ENCODE data around the gene ALK.

Gene ALK

GRCh38 chr2:29634916-29635315, 286.5 kb downstream of the ALK start:
- Histone ChIP-seq H2AK5ac (ENCODE audit: low read depth, low read length) (no peak overlapping the region), H2BK15ac (ENCODE audit: low read length) (no peak overlapping the region), H2AFZ (ENCODE audit: low read length) (no peak overlapping the region), H3K14ac (ENCODE audit: low read length) (no peak overlapping the region), H4K91ac (ENCODE audit: low read depth, low read length, poor library complexity) (no peak overlapping the region), H3K9ac (ENCODE audit: low read depth, low read length, poor library complexity) (no peak overlapping the region), H2BK5ac (ENCODE audit: low read length) (no peak overlapping the region), H3K27me3 (ENCODE audit: control insufficient read depth in 3 of 3, insufficient read depth in 3 of 3, low read depth in 1 of 3, low read length in 3 of 3) (no peaks in the 10 kb centered on the region), H3K79me1 (ENCODE audit: low read depth, low read length) (no peaks in the 10 kb centered on the region), H4K8ac (ENCODE audit: low read depth, low read length) (no peak overlapping the region), H2BK120ac (ENCODE audit: low read depth, low read length) (no peak overlapping the region), H3K23ac (ENCODE audit: low read depth, low read length, poor library complexity) (no peak overlapping the region), H3K4me2 (ENCODE audit: insufficient read depth, low read length, poor library complexity, severe bottlenecking) (no peak overlapping the region), H3K9me3 (replicated peaks in 1 of 2; ENCODE audit: control insufficient read depth in 2 of 2, insufficient read depth in 1 of 2, low read depth in 1 of 2, low read length in 2 of 2) (peaks cover 0 to 8% of the 10 kb centered on the region in 2 donors), H3K4me1 (ENCODE audit: control insufficient read depth in 2 of 2, insufficient read depth in 1 of 2, low read depth in 1 of 2, low read length in 2 of 2) (no peaks in the 10 kb centered on the region), H2BK12ac (ENCODE audit: low read length) (no peak overlapping the region), H3K27ac (replicated peaks; ENCODE audit: low read length) (no peak overlapping the region), H3K18ac (ENCODE audit: low read length) (no peak overlapping the region), H3K36me3 (replicated peaks in 1 of 2; ENCODE audit: control insufficient read depth in 2 of 2, insufficient read depth in 2 of 2, low read length in 2 of 2) (no peaks in the 10 kb centered on the region), H3K4ac (ENCODE audit: low read length) (no peak overlapping the region), H3K4me3 (ENCODE audit: low read length in 2 of 2) (no peak overlapping the region)
- DNase-seq (ENCODE audit: low spot score) = no peak
- no CpG with 5 or more reads among the region's 1 CpG for WGBS, 2 donors (ENCODE audit: extremely low coverage in 2 of 2, insufficient read length in 2 of 2, insufficient replicate concordance in 1 of 2)

DNA sequence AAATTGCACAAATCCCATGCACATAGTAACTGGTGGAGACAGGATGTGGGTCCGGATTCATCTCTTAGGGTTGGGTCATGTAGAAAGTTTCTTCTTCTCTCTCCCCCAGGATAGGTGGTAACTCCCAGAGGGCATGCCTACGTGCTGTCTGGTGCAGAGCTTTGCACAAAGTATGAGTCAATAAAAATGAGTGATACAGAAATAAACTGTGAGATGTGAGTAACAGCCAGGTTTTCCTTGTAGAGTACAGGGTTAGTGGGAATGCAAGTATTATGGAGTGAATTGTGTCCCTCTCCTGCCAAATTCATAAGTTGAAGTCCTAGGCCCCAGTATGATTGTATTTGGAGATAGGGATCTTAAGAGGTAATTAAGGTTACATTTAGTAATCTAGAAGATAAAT, 289.4 kb downstream of the ALK start:
- no CpG with 5 or more reads among the region's 2 CpGs for WGBS, 2 donors (ENCODE audit: extremely low coverage in 2 of 2, insufficient read length in 2 of 2, insufficient replicate concordance in 1 of 2)
- H4K91ac ChIP-seq (ENCODE audit: low read depth, low read length, poor library complexity) = no peak overlapping the region
- no peak overlapping the region for H2BK12ac ChIP-seq (ENCODE audit: low read length)
- H3K4me3 ChIP-seq (ENCODE audit: low read length in 2 of 2) = no peak overlapping the region
- H2BK5ac ChIP-seq (ENCODE audit: low read length) = no peak overlapping the region
- H3K9ac ChIP-seq (ENCODE audit: low read depth, low read length, poor library complexity) = no peak overlapping the region
- no peak overlapping the region for H3K14ac ChIP-seq (ENCODE audit: low read length)
- no peak overlapping the region for H2AK5ac ChIP-seq (ENCODE audit: low read depth, low read length)
- H2AFZ ChIP-seq (ENCODE audit: low read length) = no peak overlapping the region
- H3K27me3 ChIP-seq (ENCODE audit: control insufficient read depth in 3 of 3, insufficient read depth in 3 of 3, low read depth in 1 of 3, low read length in 3 of 3) = no peaks in the 10 kb centered on the region
- no peak for DNase-seq (ENCODE audit: low spot score)
- H3K4me1 ChIP-seq (ENCODE audit: control insufficient read depth in 2 of 2, insufficient read depth in 1 of 2, low read depth in 1 of 2, low read length in 2 of 2) = peaks cover 3 to 13% of the 10 kb centered on the region in 2 donors
- no peak overlapping the region for H2BK15ac ChIP-seq (ENCODE audit: low read length)
- no peak overlapping the region for H2BK120ac ChIP-seq (ENCODE audit: low read depth, low read length)
- no peak overlapping the region for H3K18ac ChIP-seq (ENCODE audit: low read length)
- no peaks in the 10 kb centered on the region for H3K79me1 ChIP-seq (ENCODE audit: low read depth, low read length)
- no peak overlapping the region for H3K27ac ChIP-seq (replicated peaks; ENCODE audit: low read length)
- H3K4me2 ChIP-seq (ENCODE audit: insufficient read depth, low read length, poor library complexity, severe bottlenecking) = no peak overlapping the region
- H4K8ac ChIP-seq (ENCODE audit: low read depth, low read length) = no peak overlapping the region
- no peak overlapping the region for H3K23ac ChIP-seq (ENCODE audit: low read depth, low read length, poor library complexity)
- H3K36me3 ChIP-seq (replicated peaks in 1 of 2; ENCODE audit: control insufficient read depth in 2 of 2, insufficient read depth in 2 of 2, low read length in 2 of 2) = no peaks in the 10 kb centered on the region
- no peak overlapping the region for H3K4ac ChIP-seq (ENCODE audit: low read length)
- peaks cover 0 to 8% of the 10 kb centered on the region in 2 donors for H3K9me3 ChIP-seq (replicated peaks in 1 of 2; ENCODE audit: control insufficient read depth in 2 of 2, insufficient read depth in 1 of 2, low read depth in 1 of 2, low read length in 2 of 2)

DNA sequence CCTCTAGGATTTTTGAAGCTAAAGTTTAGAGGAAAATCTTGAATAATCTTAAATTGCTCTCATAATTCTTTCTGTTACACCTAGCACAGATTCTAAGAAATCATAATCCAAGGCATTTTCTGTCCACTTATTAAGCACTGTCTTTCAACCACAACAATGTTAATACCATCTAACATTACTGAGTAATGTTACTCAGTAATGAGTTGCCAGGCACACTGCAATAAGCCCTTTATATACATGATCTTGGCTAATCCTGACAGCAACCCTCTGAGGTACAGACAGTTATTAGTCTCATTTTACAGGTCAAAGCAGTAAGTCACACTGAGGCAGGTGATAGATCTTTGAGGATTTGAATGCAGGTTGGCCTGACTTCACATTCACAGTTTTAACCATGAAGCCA, 291.9 kb downstream of the ALK start:
- Histone ChIP-seq H3K9ac (ENCODE audit: low read depth, low read length, poor library complexity) (no peak overlapping the region), H3K4me1 (ENCODE audit: control insufficient read depth in 2 of 2, insufficient read depth in 1 of 2, low read depth in 1 of 2, low read length in 2 of 2) (peaks cover 3 to 13% of the 10 kb centered on the region in 2 donors), H3K4ac (ENCODE audit: low read length) (no peak overlapping the region), H2BK120ac (ENCODE audit: low read depth, low read length) (no peak overlapping the region), H3K36me3 (replicated peaks in 1 of 2; ENCODE audit: control insufficient read depth in 2 of 2, insufficient read depth in 2 of 2, low read length in 2 of 2) (no peaks in the 10 kb centered on the region), H3K14ac (ENCODE audit: low read length) (no peak overlapping the region), H3K27me3 (ENCODE audit: control insufficient read depth in 3 of 3, insufficient read depth in 3 of 3, low read depth in 1 of 3, low read length in 3 of 3) (no peaks in the 10 kb centered on the region), H2AFZ (ENCODE audit: low read length) (no peak overlapping the region), H3K4me2 (ENCODE audit: insufficient read depth, low read length, poor library complexity, severe bottlenecking) (no peak overlapping the region), H4K8ac (ENCODE audit: low read depth, low read length) (no peak overlapping the region), H3K79me1 (ENCODE audit: low read depth, low read length) (no peaks in the 10 kb centered on the region), H2BK5ac (ENCODE audit: low read length) (no peak overlapping the region), H3K23ac (ENCODE audit: low read depth, low read length, poor library complexity) (no peak overlapping the region), H3K9me3 (replicated peaks in 1 of 2; ENCODE audit: control insufficient read depth in 2 of 2, insufficient read depth in 1 of 2, low read depth in 1 of 2, low read length in 2 of 2) (peaks cover 0 to 2% of the 10 kb centered on the region in 2 donors), H3K27ac (replicated peaks; ENCODE audit: low read length) (no peak overlapping the region), H2BK12ac (ENCODE audit: low read length) (no peak overlapping the region), H3K4me3 (ENCODE audit: low read length in 2 of 2) (no peak overlapping the region), H2AK5ac (ENCODE audit: low read depth, low read length) (no peak overlapping the region), H2BK15ac (ENCODE audit: low read length) (no peak overlapping the region), H3K18ac (ENCODE audit: low read length) (no peak overlapping the region), H4K91ac (ENCODE audit: low read depth, low read length, poor library complexity) (no peak overlapping the region)
- DNase-seq (ENCODE audit: low spot score) = no peak

- Histone ChIP-seq H2BK12ac (ENCODE audit: low read length) (no peak overlapping the region), H3K79me1 (ENCODE audit: low read depth, low read length) (no peaks in the 10 kb centered on the region), H3K9ac (ENCODE audit: low read depth, low read length, poor library complexity) (no peak overlapping the region), H3K27ac (replicated peaks; ENCODE audit: low read length) (no peak overlapping the region), H3K4ac (ENCODE audit: low read length) (no peak overlapping the region), H3K4me3 (ENCODE audit: low read length in 2 of 2) (no peak overlapping the region), H3K18ac (ENCODE audit: low read length) (no peak overlapping the region), H2AK5ac (ENCODE audit: low read depth, low read length) (no peak overlapping the region), H3K4me1 (ENCODE audit: control insufficient read depth in 2 of 2, insufficient read depth in 1 of 2, low read depth in 1 of 2, low read length in 2 of 2) (peaks cover 3 to 13% of the 10 kb centered on the region in 2 donors), H3K27me3 (ENCODE audit: control insufficient read depth in 3 of 3, insufficient read depth in 3 of 3, low read depth in 1 of 3, low read length in 3 of 3) (no peaks in the 10 kb centered on the region), H3K23ac (ENCODE audit: low read depth, low read length, poor library complexity) (no peak overlapping the region), H3K14ac (ENCODE audit: low read length) (no peak overlapping the region), H4K8ac (ENCODE audit: low read depth, low read length) (no peak overlapping the region), H3K36me3 (replicated peaks in 1 of 2; ENCODE audit: control insufficient read depth in 2 of 2, insufficient read depth in 2 of 2, low read length in 2 of 2) (no peaks in the 10 kb centered on the region), H2BK15ac (ENCODE audit: low read length) (no peak overlapping the region), H2BK5ac (ENCODE audit: low read length) (no peak overlapping the region), H3K9me3 (replicated peaks in 1 of 2; ENCODE audit: control insufficient read depth in 2 of 2, insufficient read depth in 1 of 2, low read depth in 1 of 2, low read length in 2 of 2) (peaks cover 0 to 2% of the 10 kb centered on the region in 2 donors), H2AFZ (ENCODE audit: low read length) (peak overlapping the region; percentile 63), H4K91ac (ENCODE audit: low read depth, low read length, poor library complexity) (no peak overlapping the region), H3K4me2 (ENCODE audit: insufficient read depth, low read length, poor library complexity, severe bottlenecking) (no peak overlapping the region), H2BK120ac (ENCODE audit: low read depth, low read length) (no peak overlapping the region)
- no peak for DNase-seq (ENCODE audit: low spot score)
- no CpG with 5 or more reads among the region's 4 CpGs for WGBS, 2 donors (ENCODE audit: extremely low coverage in 2 of 2, insufficient read length in 2 of 2, insufficient replicate concordance in 1 of 2)
These were observed 292.5 kb downstream of the ALK start for GRCh38 chr2:29628862-29629261.

Data from neuronal stem cell (in vitro differentiated cells).